B cell (primary cell): ENCODE measurements around the gene EIF3L. TPM values are rescaled to one million over a fixed set of nuclear protein-coding genes. Genes with fewer than 3 reads are reported as not detected.
A peak's percentile ranks its signal among the peaks of the same experiment; 100 is the strongest.

Experiments
- ATAC-seq: fragments of 200-7000 bp; cut with Tn5 transposase; one replicate; pipeline ENCODE4 v1.10.0; 2021; ENCODE audit warnings: low read depth, mild to moderate bottlenecking, moderate number of reproducible peaks, moderate library complexity
- CTCF ChIA-PET: fragments of 350-600 bp; sonication (Branson Sonifier 250); formaldehyde crosslinking; loops from one replicate; lab custom pipeline; 2021; ENCODE audit warnings: antibody characterized with exemption, inconsistent platforms; lab: Charles Lee
- POLR2A ChIA-PET: fragments of 350-600 bp; sonication (Branson Sonifier 250); formaldehyde crosslinking; loops from one replicate; lab custom pipeline; 2021; ENCODE audit warnings: antibody characterized with exemption; lab: Charles Lee
- DNase-seq: peaks from one replicate; pipeline ENCODE4 v3.0.0; 2013
- H2AFZ ChIP-seq: 2 replicates; pipeline ENCODE4 v1.6.1; 2012; ENCODE audit warnings: mild to moderate bottlenecking, low read depth, low read length; ENCODE audit not compliant: insufficient read depth, poor library complexity, severe bottlenecking
- H3K27ac ChIP-seq, 2 donors: 1 replicate in 1 of 2; 2 replicates in 1 of 2; pipeline ENCODE4 v1.5.1; 2012 to 2013; ENCODE audit warnings: low read length in 2 of 2, mild to moderate bottlenecking in 2 of 2, moderate library complexity in 1 of 2
- H3K27me3 ChIP-seq, 4 experiments: fragments of 200-600 bp in 1 of 4; sonication (generic) in 1 of 4; replicated peaks in 1 of 4; 1 replicate in 2 of 4; 2 replicates in 2 of 4; pipeline versions ENCODE4 v1.6.1 to v1.7.0; 2013 to 2016; ENCODE audit warnings: low read length in 3 of 4, mild to moderate bottlenecking in 2 of 4, mixed read lengths in 1 of 4, moderate library complexity in 1 of 4; ENCODE audit not compliant: insufficient read depth in 4 of 4, control insufficient read depth in 3 of 4; ENCODE audit errors: control extremely low read depth in 1 of 4
- H3K36me3 ChIP-seq, 2 experiments: replicated peaks in 1 of 2; 1 replicate in 1 of 2; 2 replicates in 1 of 2; pipeline versions ENCODE4 v1.6.1 to v1.7.1; 2013; ENCODE audit warnings: low read length in 1 of 2; ENCODE audit not compliant: insufficient read depth in 2 of 2, control insufficient read depth in 1 of 2; ENCODE audit errors: control extremely low read depth in 1 of 2, extremely low read depth in 1 of 2
- H3K4me1 ChIP-seq, 2 donors: fragments of 200-600 bp in 1 of 2; sonication (generic) in 1 of 2; 1 replicate in 1 of 2; 2 replicates in 1 of 2; pipeline versions ENCODE4 v1.5.1 to v1.6.1; 2013 to 2017; ENCODE audit warnings: low read length in 2 of 2; ENCODE audit not compliant: control insufficient read depth in 2 of 2, insufficient read depth in 2 of 2
- H3K4me2 ChIP-seq: replicated peaks from 2 replicates; pipeline ENCODE3; 2012; ENCODE audit warnings: mild to moderate bottlenecking, low read depth, low read length; ENCODE audit not compliant: poor library complexity, severe bottlenecking
- H3K4me3 ChIP-seq, 5 experiments: fragments of 200-600 bp in 1 of 5; sonication (generic) in 1 of 5; 1 replicate in 3 of 5; 2 replicates in 2 of 5; pipeline versions ENCODE4 v1.5.1 to v1.7.0; 2011 to 2016; ENCODE audit warnings: low read length in 4 of 5, mild to moderate bottlenecking in 4 of 5, low read depth in 2 of 5, control low read depth in 1 of 5, moderate library complexity in 1 of 5; ENCODE audit not compliant: insufficient read depth in 1 of 5; ENCODE audit errors: control extremely low read depth in 1 of 5, extremely low read depth in 1 of 5
- H3K79me2 ChIP-seq: fragments of 200-600 bp; sonication (generic); one replicate; pipeline ENCODE4 v1.6.0; 2016; ENCODE audit warnings: low read length; ENCODE audit not compliant: control insufficient read depth, insufficient read depth
- H3K9ac ChIP-seq: fragments of 200-600 bp; sonication (generic); 2 replicates; pipeline ENCODE4 v1.6.1; 2017; ENCODE audit warnings: mild to moderate bottlenecking, low read length, moderate library complexity
- H3K9me3 ChIP-seq, 3 donors: one replicate each; pipeline versions ENCODE4 v1.6.1 to v1.7.1; 2013; ENCODE audit warnings: low read length in 2 of 3; ENCODE audit not compliant: control insufficient read depth in 2 of 3, insufficient read depth in 1 of 3; ENCODE audit errors: control extremely low read depth in 1 of 3
- H4K20me1 ChIP-seq: 2 replicates; pipeline ENCODE4 v1.6.0; 2012; ENCODE audit warnings: mild to moderate bottlenecking, low read length; ENCODE audit not compliant: insufficient read depth, control insufficient read depth, poor library complexity, severe bottlenecking
- H3K27ac Mint-ChIP-seq: one replicate; pipeline ENCODE4 v1.8.0; 2021; ENCODE audit warnings: mixed read lengths
- H3K27me3 Mint-ChIP-seq: one replicate; pipeline ENCODE4 v1.8.0; 2021; ENCODE audit warnings: mixed read lengths
- H3K4me1 Mint-ChIP-seq: one replicate; pipeline ENCODE4 v1.8.0; 2021; ENCODE audit warnings: mixed read lengths
- H3K4me3 Mint-ChIP-seq: one replicate; pipeline ENCODE4 v1.8.0; 2021; ENCODE audit warnings: mixed read lengths
- H3K9me3 Mint-ChIP-seq: one replicate; pipeline ENCODE4 v1.8.0; 2022; ENCODE audit warnings: mixed read lengths; ENCODE audit not compliant: insufficient read depth
- EZH2 ChIP-seq: IDR thresholded peaks from 2 replicates; pipeline ENCODE4 v1.6.1; 2012; ENCODE audit warnings: borderline replicate concordance, low read depth, mild to moderate bottlenecking, moderate library complexity, low read length; ENCODE audit not compliant: insufficient read depth, poor library complexity, severe bottlenecking
- WGBS: methylation state at CpG from one replicate; pipeline ENCODE4 v1.1.5; 2013; ENCODE audit warnings: missing lambda C conversion rate; ENCODE audit not compliant: insufficient coverage; 5-methylcytosine and 5-hydroxymethylcytosine counted together
- intact Hi-C: fragments of 100-400 bp; cut with micrococcal nuclease; formaldehyde crosslinking; loops from one replicate; pipeline ENCODE4 v1.10.0; 2022
- polyA plus RNA-seq: library from polyadenylated mRNA; depleted of rRNA; stranded (reverse); fragments of >200 nt; gene quantifications from 2 replicates; pipeline ENCODE4 v1.2.3, GENCODE V29; 2012
- total RNA-seq, 2 donors: library from RNA; stranded (reverse); fragments of 120-200 nt in 1 of 2; gene quantifications; 1 replicate in 1 of 2; 2 replicates in 1 of 2; pipeline versions ENCODE4 v1.2.3 to v1.2.4, GENCODE V29; 2013 to 2022
- TF ChIP-seq, protein P1 (sequence below): fragments of 200-600 bp; IDR thresholded peaks from one replicate; pipeline ENCODE4 v1.8.0; 2022; ENCODE audit warnings: antibody characterized with exemption, mild to moderate bottlenecking

The EIF3L gene
- total and polyA plus RNA-seq, 2 donors (not counting 1 experiment from before 2014, with no cell fraction given), result 430 to 560 TPM

- Histone ChIP-seq H3K79me2 (no peaks in the 10 kb centered on the region), H3K4me3 (peak within 1 kb of the TSS; percentile 17 to 61 (median 53)), H3K9me3 (peaks cover 0 to 35% (median 0%) of the 10 kb centered on the region in 3 donors), H2AFZ (peak within 1 kb of the TSS; percentile 76), H3K27me3 (peaks cover 0 to 91% (median 51%) of the 10 kb centered on the region in 4 experiments), H3K4me1 (peaks cover 51 to 60% of the 10 kb centered on the region in 2 donors), H3K36me3 (no peaks in the 10 kb centered on the region), H4K20me1 (peaks cover 5% of the 10 kb centered on the region), H3K4me2 (peak within 1 kb of the TSS; percentile 78), H3K9ac (peak within 1 kb of the TSS; percentile 66), H3K27ac (no peak within 1 kb of the TSS)
- WGBS, result under 1% methylated on average over 66 of the region's 73 CpGs
- H3K27me3 Mint-ChIP-seq, result peaks cover 58% of the 10 kb centered on the region
- ChIA-PET CTCF (interaction anchor here (0.6 to 4.1 kb wide), 5 partner anchors 10 to 163 kb away, joined by 3 to 30 read pairs (median 3); partner anchors contain the start of genes C22orf23 and POLR2F), POLR2A (interaction anchor here (0.6 to 0.7 kb wide), 3 partner anchors 18 to 199 kb away, joined by 3 to 5 read pairs (median 3); partner anchors contain the start of gene GGA1)
- peaks cover 33% of the 10 kb centered on the region for H3K4me1 Mint-ChIP-seq
- peak; percentile 4 for TF ChIP-seq EZH2
- TF ChIP-seq, protein P1, sequence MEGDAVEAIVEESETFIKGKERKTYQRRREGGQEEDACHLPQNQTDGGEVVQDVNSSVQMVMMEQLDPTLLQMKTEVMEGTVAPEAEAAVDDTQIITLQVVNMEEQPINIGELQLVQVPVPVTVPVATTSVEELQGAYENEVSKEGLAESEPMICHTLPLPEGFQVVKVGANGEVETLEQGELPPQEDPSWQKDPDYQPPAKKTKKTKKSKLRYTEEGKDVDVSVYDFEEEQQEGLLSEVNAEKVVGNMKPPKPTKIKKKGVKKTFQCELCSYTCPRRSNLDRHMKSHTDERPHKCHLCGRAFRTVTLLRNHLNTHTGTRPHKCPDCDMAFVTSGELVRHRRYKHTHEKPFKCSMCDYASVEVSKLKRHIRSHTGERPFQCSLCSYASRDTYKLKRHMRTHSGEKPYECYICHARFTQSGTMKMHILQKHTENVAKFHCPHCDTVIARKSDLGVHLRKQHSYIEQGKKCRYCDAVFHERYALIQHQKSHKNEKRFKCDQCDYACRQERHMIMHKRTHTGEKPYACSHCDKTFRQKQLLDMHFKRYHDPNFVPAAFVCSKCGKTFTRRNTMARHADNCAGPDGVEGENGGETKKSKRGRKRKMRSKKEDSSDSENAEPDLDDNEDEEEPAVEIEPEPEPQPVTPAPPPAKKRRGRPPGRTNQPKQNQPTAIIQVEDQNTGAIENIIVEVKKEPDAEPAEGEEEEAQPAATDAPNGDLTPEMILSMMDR, result no peak
- H3K27ac Mint-ChIP-seq, result no peak within 1 kb of the TSS
- peak within 1 kb of the TSS; percentile 77 for H3K4me3 Mint-ChIP-seq
- intact Hi-C loops, result loop anchor here (1.0 kb wide), 1 partner anchor 37 kb away; the partner anchor contains the start of gene ANKRD54
- DNase-seq (peak; percentile 88), ATAC-seq (peak; percentile 97)
- H3K9me3 Mint-ChIP-seq, result no peaks in the 10 kb centered on the region
These were observed 41.6 kb upstream of the EIF3L start, which contains the start of gene GCAT for GRCh38 chr22:37807410-37808293. GCAT (plus strand) TSS chr22:37807934; CDS start chr22:37807968, 34 bp downstream.
